IPS-20b (cell line): ENCODE results near the gene TXNL4A.
A peak's percentile ranks its signal among the peaks of the same experiment; 100 is the strongest.

Experiments
- H3K27ac ChIP-seq: one replicate; pipeline ENCODE4 v1.5.1; 2013; ENCODE audit warnings: low read length
- H3K27me3 ChIP-seq: 2 replicates; pipeline ENCODE4 v1.6.1; 2013; ENCODE audit warnings: mild to moderate bottlenecking, low read length, inconsistent platforms; ENCODE audit not compliant: insufficient read depth
- H3K36me3 ChIP-seq: 2 replicates; pipeline ENCODE4 v1.6.1; 2013; ENCODE audit warnings: low read depth, mild to moderate bottlenecking, inconsistent platforms, low read length, moderate library complexity; ENCODE audit not compliant: insufficient read depth
- H3K4me1 ChIP-seq: 2 replicates; pipeline ENCODE4 v1.6.1; 2013; ENCODE audit warnings: mild to moderate bottlenecking, control low read depth, inconsistent platforms, low read length, moderate library complexity; ENCODE audit not compliant: insufficient read depth
- H3K4me3 ChIP-seq: 2 replicates; pipeline ENCODE4 v1.5.1; 2013; ENCODE audit warnings: mild to moderate bottlenecking, low read length, inconsistent platforms
- H3K9ac ChIP-seq: 2 replicates; pipeline ENCODE4 v1.6.1; 2013; ENCODE audit warnings: low read depth, mild to moderate bottlenecking, inconsistent platforms, low read length, moderate library complexity
- H3K9me3 ChIP-seq: 2 replicates; pipeline ENCODE4 v1.6.1; 2013; ENCODE audit warnings: mild to moderate bottlenecking, low read depth, low read length, inconsistent platforms; ENCODE audit not compliant: insufficient read depth

The TXNL4A gene

GRCh38 chr18:79952456-79952995 lies 35.8 kb downstream of the TXNL4A start:
- Histone ChIP-seq H3K4me1 (peaks cover 5% of the 10 kb centered on the region; the same call in 1 of the 2 replicates), H3K27ac (no peak overlapping the region), H3K9me3 (no peaks in the 10 kb centered on the region), H3K4me3 (peak overlapping the region; percentile 62; the same call in 1 of the 2 replicates), H3K9ac (no peak overlapping the region), H3K36me3 (no peaks in the 10 kb centered on the region), H3K27me3 (peaks cover 69% of the 10 kb centered on the region)

DNA sequence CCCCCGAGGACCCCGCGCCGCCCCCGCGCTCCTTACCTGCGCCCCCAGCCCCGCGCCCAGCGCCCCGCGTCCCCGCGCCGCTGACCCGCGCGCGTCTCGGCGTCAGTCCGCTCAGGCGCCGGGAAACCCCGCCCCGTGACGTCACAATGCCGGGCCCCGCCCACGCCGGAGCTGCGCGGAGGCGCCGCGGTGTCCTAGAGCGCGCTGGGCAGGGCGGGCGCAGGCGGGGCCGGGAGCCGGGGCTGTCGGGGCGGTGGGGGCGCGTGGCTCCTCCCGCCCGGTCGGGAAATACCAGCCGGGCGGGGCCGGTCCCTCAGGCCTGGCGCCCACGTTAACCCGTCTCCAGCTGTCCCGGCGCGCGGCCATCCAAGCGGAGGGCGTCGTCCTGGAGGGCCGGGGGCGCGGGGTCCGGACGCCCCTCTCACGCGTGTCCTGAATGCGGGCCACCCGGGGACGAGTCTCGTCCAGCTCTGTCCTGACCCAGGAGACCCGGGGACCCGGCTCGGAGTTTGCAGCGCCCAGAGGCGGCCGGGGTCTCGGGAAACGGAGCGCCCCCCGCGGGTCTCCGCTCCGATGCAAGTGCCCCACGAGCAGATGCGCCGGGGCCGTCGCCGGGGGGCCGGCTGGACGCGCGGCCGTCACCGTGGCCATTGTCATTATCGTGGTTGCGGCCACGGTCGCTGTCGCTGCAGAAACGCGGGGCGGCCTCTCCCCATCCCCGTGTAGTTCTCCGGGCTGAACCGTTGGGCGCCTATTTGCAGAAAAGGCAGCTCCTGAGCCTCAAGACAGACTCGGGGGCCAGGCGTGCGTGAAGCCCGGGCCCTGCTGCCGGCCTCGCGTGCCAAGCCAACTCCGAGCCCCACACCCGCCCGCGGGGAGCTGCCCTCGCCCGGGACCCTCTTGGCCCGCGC lies 36.6 kb downstream of the TXNL4A start, which contains the start of gene SLC66A2:
TSS of gene SLC66A2 (minus strand) at position 109 of the 911 bp plus-strand sequence. CDS start 727 bp downstream, outside the sequence.
- H3K9ac ChIP-seq, result no peak within 1 kb of the TSS
- peak within 1 kb of the TSS; percentile 65; the same call in 1 of the 2 replicates for H3K4me3 ChIP-seq
- H3K27ac ChIP-seq, result no peak within 1 kb of the TSS
- H3K36me3 ChIP-seq, result no peaks in the 10 kb centered on the region
- H3K4me1 ChIP-seq, result peaks cover 5% of the 10 kb centered on the region; the same call in 1 of the 2 replicates
- H3K27me3 ChIP-seq, result peaks cover 69% of the 10 kb centered on the region
- no peaks in the 10 kb centered on the region for H3K9me3 ChIP-seq

DNA sequence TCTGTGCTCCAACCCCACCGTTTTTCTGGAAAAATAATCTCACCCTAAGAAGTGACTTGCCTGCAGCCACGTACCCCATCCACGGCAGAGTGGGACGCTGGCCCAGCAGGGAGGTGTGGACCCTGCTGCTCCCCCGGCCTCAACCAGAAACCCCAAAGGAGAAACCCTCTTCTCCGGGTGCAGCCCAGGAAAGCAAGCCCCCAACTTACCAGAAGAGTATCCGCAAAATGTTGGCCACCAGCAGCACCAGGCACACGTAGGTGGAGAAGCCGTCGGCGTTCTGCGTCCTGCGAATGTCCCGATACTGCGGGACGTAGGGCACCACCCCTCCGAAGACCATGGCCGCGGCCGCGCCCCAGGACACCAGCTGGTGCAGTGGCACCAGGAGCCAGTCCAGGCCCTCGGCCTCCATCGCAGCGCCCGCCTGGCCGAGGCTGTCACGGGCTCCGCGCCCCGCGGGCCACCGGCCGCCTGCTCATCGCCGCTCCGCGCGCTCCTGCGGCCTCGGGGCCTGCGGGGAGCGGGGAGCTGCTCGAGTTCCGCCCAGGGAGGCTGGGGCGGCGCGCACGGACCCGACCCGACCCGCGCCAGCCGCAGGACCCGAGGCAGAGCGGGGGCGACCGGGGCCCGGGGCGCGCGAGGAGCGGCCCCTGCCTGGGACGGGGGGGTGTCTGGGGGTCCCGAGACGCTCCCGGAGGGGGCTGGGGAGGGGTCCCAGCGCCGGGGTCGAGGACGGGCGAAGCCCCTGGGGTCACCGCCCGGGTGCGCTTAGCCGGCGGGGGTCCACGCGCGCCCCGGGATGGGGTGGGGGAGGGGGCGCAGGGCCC lies 37.6 kb downstream of the TXNL4A start:
- Histone ChIP-seq H3K36me3 (no peaks in the 10 kb centered on the region), H3K27me3 (peaks cover 60% of the 10 kb centered on the region), H3K9ac (no peak overlapping the region), H3K4me3 (peak overlapping the region; percentile 65; the same call in 1 of the 2 replicates), H3K9me3 (no peaks in the 10 kb centered on the region), H3K27ac (no peak overlapping the region), H3K4me1 (peaks cover 5% of the 10 kb centered on the region; the same call in 1 of the 2 replicates)

DNA sequence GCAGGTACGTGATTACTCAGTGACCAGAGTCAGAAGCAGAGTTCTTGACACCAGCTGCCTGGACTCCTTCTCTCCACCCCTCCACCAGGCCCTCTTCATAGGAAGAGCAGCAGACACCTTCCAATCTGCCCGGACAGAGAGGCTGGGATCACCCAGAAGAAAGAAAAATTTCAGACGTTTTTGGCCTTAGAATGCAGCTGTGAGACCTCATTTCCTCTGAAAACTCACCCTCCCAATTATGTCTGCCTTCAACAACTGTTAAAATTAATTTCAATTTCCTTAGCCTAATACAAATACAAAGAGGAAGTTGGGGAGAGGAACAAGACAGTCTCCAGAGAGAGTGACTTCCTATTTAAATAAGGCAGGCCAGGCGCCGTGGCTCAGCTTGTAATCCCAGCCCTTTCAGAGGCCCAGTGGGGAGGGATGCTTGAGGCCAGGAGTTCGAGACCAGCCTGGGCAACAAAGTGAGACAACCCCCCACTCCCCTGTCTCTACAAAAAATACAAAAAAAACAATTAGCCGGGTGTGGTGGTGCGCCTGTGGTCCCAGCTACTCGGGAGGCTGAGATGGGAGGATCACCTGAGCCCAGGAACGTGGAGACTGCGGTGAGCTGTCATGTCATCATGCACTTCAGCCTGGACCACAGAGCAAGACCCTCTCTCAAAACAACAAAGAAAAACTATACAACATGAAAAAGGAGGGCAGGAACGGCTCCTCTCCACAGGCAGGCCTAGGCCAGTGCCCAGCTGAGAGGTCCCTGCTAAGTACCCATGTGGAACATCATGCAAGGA lies 38.5 kb downstream of the TXNL4A start:
- Histone ChIP-seq H3K9ac (no peak overlapping the region), H3K4me3 (peak overlapping the region; percentile 65; the same call in 1 of the 2 replicates), H3K36me3 (no peaks in the 10 kb centered on the region), H3K9me3 (no peaks in the 10 kb centered on the region), H3K27me3 (peaks cover 51% of the 10 kb centered on the region), H3K27ac (no peak overlapping the region), H3K4me1 (peaks cover 2% of the 10 kb centered on the region; the same call in 1 of the 2 replicates)

GRCh38 chr18:79948719-79949411 lies 39.5 kb downstream of the TXNL4A start:
- Histone ChIP-seq H3K4me3 (no peak overlapping the region), H3K9ac (no peak overlapping the region), H3K27me3 (peaks cover 41% of the 10 kb centered on the region), H3K27ac (no peak overlapping the region), H3K9me3 (no peaks in the 10 kb centered on the region), H3K36me3 (no peaks in the 10 kb centered on the region), H3K4me1 (no peaks in the 10 kb centered on the region)

DNA sequence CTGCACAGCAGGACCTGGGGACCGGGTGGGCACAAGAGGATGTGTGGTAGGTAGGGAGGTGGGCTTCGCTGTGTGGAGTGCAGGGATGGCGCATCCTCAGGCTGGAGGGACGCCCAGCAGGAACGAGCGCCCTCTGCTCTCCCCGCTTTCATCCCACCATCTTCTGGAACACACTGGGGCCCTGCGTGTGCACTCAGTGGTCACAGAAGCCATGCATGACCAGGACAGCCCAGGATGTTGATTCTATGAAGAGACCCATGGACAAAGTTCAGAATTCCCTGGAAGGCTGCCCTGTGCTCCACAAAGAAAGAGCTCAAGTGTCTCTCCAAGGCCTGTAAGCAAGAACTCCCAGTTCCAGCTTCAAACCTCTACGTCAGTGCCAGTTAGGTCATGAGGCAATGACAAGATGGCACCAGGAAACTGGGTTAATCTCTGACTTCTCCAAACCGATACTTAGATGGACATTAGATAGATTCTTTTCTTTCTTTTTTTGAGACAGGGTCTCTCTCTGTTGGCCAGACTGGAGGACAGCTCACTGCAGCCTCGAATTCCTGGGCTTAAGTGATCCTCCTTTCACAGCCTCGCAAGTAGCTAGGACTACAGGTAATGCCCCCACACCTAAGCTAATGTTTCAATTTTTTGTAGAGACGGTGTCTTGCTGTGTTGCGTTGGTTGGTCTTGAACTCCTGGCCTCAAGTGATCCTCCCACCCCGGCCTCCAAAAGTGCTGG lies 40.3 kb downstream of the TXNL4A start:
- no peak overlapping the region for H3K9ac ChIP-seq
- H3K27ac ChIP-seq, result no peak overlapping the region
- no peaks in the 10 kb centered on the region for H3K36me3 ChIP-seq
- H3K4me3 ChIP-seq, result no peak overlapping the region
- no peaks in the 10 kb centered on the region for H3K4me1 ChIP-seq
- no peaks in the 10 kb centered on the region for H3K9me3 ChIP-seq
- H3K27me3 ChIP-seq, result peaks cover 33% of the 10 kb centered on the region

GRCh38 chr18:79947054-79947755 lies 41.2 kb downstream of the TXNL4A start:
- Histone ChIP-seq H3K9me3 (no peaks in the 10 kb centered on the region), H3K27me3 (peaks cover 24% of the 10 kb centered on the region), H3K4me1 (no peaks in the 10 kb centered on the region), H3K9ac (no peak overlapping the region), H3K4me3 (no peak overlapping the region), H3K36me3 (no peaks in the 10 kb centered on the region), H3K27ac (no peak overlapping the region)

DNA sequence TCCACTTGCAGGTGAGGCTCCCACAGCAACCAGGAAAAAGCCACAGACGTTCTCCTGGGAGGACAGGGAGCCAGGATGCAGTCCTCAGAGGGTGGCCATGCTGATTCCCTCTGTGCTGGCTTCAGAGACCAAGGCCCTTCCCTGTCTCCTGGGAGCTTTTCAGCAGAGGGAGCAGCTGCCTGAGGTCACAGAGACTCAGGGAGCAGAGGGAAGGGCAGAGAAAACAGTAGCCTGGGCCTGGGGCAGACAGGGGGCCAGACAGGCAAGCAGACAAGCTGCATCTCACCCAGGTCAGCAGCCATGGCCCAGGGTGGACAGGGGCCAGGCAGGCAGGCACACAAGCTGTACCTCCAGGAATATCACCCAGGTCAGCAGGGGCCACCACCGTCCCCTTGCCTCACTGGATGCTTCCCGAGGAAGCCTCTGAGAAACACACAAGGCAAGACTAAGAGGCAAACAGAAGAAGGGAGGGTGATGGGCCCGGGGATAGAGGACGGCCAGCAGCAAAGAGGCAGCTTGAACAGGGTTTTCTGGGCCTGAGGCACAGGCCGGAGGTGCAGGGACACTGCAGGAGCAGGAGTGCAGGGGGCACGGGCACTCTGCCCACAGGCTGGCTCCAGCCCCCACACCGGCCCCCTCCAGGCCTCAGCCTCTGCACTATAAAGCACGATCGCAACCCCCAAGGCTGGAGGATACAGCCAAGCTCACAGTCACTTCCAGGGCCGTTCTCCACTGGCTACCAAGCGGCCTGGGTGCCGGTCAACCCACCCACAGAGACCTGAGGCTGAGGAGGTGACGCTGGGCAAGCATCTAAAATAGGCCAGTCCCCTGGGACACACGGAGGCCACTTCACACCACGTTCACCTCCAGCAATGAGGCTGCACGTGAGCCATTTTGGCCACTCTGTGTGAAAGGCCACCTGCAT lies 43.0 kb downstream of the TXNL4A start:
- Histone ChIP-seq H3K9me3 (no peaks in the 10 kb centered on the region), H3K9ac (no peak overlapping the region), H3K4me3 (no peak overlapping the region), H3K27me3 (peaks cover 14% of the 10 kb centered on the region), H3K4me1 (no peaks in the 10 kb centered on the region), H3K36me3 (no peaks in the 10 kb centered on the region), H3K27ac (no peak overlapping the region)

GRCh38 chr18:79944746-79945117 lies 43.6 kb downstream of the TXNL4A start:
- H3K9ac ChIP-seq, result no peak overlapping the region
- no peaks in the 10 kb centered on the region for H3K4me1 ChIP-seq
- H3K4me3 ChIP-seq, result no peak overlapping the region
- no peaks in the 10 kb centered on the region for H3K9me3 ChIP-seq
- H3K36me3 ChIP-seq, result no peaks in the 10 kb centered on the region
- H3K27ac ChIP-seq, result no peak overlapping the region
- peaks cover 8% of the 10 kb centered on the region for H3K27me3 ChIP-seq
